ENCODE results near the gene INSYN2B. TPM values are rescaled to one million over a fixed set of nuclear protein-coding genes. Genes with fewer than 3 reads are reported as not detected.

INSYN2B gene
- total RNA-seq, 2 experiments from 2014 or later = not detected

DNA sequence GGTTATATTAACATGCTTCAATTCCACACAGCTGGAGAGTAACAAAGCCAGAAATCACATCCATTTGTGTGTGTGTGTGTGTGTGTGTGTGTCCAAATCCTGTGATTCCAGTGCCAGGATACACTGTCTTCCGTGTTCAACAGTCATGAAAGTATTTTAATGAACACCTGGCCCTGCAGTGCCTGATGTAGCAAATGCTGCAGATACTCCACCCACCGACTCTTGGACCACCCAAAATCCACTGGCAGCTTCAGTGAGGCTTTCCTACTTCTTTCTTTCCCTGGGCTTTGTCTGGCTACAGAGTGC, 13.1 kb upstream of the INSYN2B start:
- CTCF ChIA-PET = interaction anchor here (1.1 kb wide), 1 partner anchor 78 kb away, joined by 6 read pairs; no protein-coding TSS in a partner anchor
- intact Hi-C loops (cut with micrococcal nuclease) = no loop called here
- H3K9me3 Mint-ChIP-seq = no peaks in the 10 kb centered on the region
- no peaks in the 10 kb centered on the region for H3K27me3 Mint-ChIP-seq (ENCODE audit: low read depth)
- H3K4me1 Mint-ChIP-seq (ENCODE audit: low read depth) = no peaks in the 10 kb centered on the region
- H3K36me3 Mint-ChIP-seq (ENCODE audit: low read depth) = peaks cover 29% of the 10 kb centered on the region
- H3K4me3 Mint-ChIP-seq = no peak overlapping the region
- DNase-seq = no peak
- H3K27ac Mint-ChIP-seq = no peak overlapping the region

GRCh38 chr5:169992789-169993484, 12.6 kb upstream of the INSYN2B start:
- H3K36me3 Mint-ChIP-seq (ENCODE audit: low read depth) = peaks cover 25% of the 10 kb centered on the region
- H3K9me3 Mint-ChIP-seq = no peaks in the 10 kb centered on the region

DNA sequence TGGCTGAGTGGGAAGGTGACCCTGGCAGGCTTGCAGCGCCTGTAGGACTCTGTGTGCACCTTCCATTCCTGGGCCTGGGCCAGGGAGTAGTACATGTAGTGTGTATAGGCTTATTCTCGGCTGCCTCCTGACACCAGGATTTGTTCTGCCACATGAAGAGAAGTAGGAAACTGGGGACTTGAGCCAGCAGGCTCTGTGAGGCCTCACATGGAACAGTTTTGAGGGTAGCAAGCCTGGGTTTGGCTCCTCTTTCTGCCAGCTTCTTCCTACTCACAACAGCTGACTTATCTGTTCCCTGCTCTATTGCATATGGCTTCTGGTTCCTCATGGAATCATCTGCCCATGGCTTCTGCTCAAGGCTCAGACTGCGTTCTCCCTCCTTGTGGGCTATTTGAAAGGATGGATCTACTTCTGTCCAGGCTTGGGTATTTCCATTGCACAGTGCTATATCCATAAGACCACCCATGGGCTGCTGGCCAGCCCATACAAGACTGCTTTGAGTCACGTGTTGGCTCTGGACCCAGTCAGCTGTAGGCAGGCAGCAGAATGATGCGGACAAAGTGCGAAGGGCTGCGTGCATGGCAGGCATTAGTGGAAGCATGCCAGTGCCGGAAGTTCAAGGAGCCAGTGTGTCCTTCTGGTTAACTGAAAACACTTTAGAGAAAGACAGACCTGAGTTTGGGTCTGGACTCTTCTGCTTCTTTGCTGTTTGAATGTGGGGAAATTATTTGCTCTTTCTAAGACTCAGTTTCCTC, 11.0 kb upstream of the INSYN2B start:
- intact Hi-C loops (cut with micrococcal nuclease) = no loop called here
- H3K9me3 Mint-ChIP-seq = no peaks in the 10 kb centered on the region
- H3K27ac Mint-ChIP-seq = no peak overlapping the region
- no peaks in the 10 kb centered on the region for H3K27me3 Mint-ChIP-seq (ENCODE audit: low read depth)
- no peak for DNase-seq
- CTCF ChIA-PET = no interaction called here
- no peak overlapping the region for H3K4me3 Mint-ChIP-seq
- no peaks in the 10 kb centered on the region for H3K4me1 Mint-ChIP-seq (ENCODE audit: low read depth)
- peaks cover 28% of the 10 kb centered on the region for H3K36me3 Mint-ChIP-seq (ENCODE audit: low read depth)

More at GRCh38 chr5:169992789-169993484, 12.6 kb upstream of the INSYN2B start:
- H3K27me3 Mint-ChIP-seq (ENCODE audit: low read depth) = no peaks in the 10 kb centered on the region
- CTCF ChIA-PET = interaction anchor here (1.1 kb wide), 1 partner anchor 78 kb away, joined by 6 read pairs; no protein-coding TSS in a partner anchor
- H3K27ac Mint-ChIP-seq = no peak overlapping the region
- DNase-seq = no peak
- H3K4me3 Mint-ChIP-seq = no peak overlapping the region
- intact Hi-C loops (cut with micrococcal nuclease) = no loop called here
- no peaks in the 10 kb centered on the region for H3K4me1 Mint-ChIP-seq (ENCODE audit: low read depth)

DNA sequence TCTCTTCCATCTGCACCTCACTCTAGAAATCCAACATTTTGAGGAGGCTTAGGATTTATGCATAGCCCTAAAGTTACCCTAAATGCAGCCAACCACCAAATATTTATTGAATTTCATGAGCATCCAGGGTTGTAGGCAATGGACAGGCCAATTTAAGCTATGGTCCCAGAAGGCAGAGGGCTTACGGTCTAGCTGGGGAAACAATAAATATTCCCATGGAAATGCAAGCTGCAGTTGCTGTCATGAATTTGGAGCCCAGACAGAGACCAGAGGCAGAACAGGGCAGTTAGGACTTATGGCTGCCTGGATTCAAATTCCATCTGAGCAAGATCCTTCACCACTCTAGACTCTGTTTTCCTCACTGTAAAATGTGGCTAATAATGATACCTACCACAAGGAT, 9.1 kb upstream of the INSYN2B start:
- no peaks in the 10 kb centered on the region for H3K9me3 Mint-ChIP-seq
- intact Hi-C loops (cut with micrococcal nuclease) = no loop called here
- CTCF ChIA-PET = no interaction called here

GRCh38 chr5:169988947-169989346, 8.7 kb upstream of the INSYN2B start:
- no peak overlapping the region for H3K27ac Mint-ChIP-seq
- DNase-seq = no peak
- H3K36me3 Mint-ChIP-seq (ENCODE audit: low read depth) = peaks cover 32% of the 10 kb centered on the region
- no peaks in the 10 kb centered on the region for H3K9me3 Mint-ChIP-seq
- H3K27me3 Mint-ChIP-seq (ENCODE audit: low read depth) = no peaks in the 10 kb centered on the region
- H3K4me3 Mint-ChIP-seq = no peak overlapping the region
- H3K4me1 Mint-ChIP-seq (ENCODE audit: low read depth) = no peaks in the 10 kb centered on the region
- CTCF ChIA-PET = no interaction called here
- intact Hi-C loops (cut with micrococcal nuclease) = no loop called here

More for the DNA sequence above, 9.1 kb upstream of the INSYN2B start:
- no peak overlapping the region for H3K27ac Mint-ChIP-seq
- H3K4me1 Mint-ChIP-seq (ENCODE audit: low read depth) = no peaks in the 10 kb centered on the region
- no peaks in the 10 kb centered on the region for H3K27me3 Mint-ChIP-seq (ENCODE audit: low read depth)
- peaks cover 28% of the 10 kb centered on the region for H3K36me3 Mint-ChIP-seq (ENCODE audit: low read depth)
- no peak overlapping the region for H3K4me3 Mint-ChIP-seq
- no peak for DNase-seq

GRCh38 chr5:169988206-169988605, 7.9 kb upstream of the INSYN2B start:
- Mint-ChIP-seq H3K4me1 (ENCODE audit: low read depth) (no peaks in the 10 kb centered on the region), H3K27ac (no peak overlapping the region), H3K9me3 (no peaks in the 10 kb centered on the region), H3K4me3 (no peak overlapping the region), H3K27me3 (ENCODE audit: low read depth) (no peaks in the 10 kb centered on the region), H3K36me3 (ENCODE audit: low read depth) (peaks cover 31% of the 10 kb centered on the region)
- CTCF ChIA-PET = interaction anchor here (1.0 kb wide), 1 partner anchor 8 kb away, joined by 3 read pairs; the partner anchor contains the start of gene INSYN2B
- intact Hi-C loops (cut with micrococcal nuclease) = no loop called here
- DNase-seq = no peak

DNA sequence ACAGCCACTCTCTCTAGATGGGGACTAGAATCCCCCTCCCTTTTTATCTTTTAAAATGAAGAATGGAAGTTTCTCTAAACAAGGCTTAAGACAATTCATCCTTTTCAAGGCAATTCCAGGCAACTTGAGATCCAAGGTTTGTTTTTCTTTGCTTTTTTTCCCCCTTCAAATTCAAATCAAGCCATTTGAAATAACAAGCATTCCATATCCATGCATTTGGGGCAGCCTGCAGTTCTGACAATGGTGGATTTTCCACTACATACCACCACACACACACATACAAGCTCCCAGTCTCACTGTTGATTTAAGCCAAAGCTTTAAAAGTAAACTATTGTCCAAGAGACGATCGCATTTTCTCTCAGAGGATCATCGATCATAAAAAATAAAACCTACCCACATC, 424 bp downstream of the INSYN2B start:
- intact Hi-C loops (cut with micrococcal nuclease) = loop anchor here (1.0 to 2.0 kb wide), 3 partner anchors 175 to 397 kb away; partner anchors contain the start of gene SPDL1
- CTCF ChIA-PET = interaction anchor here (0.7 to 1.9 kb wide), 5 partner anchors 8 to 1846 kb away, joined by 3 to 11 read pairs (median 3); no protein-coding TSS in a partner anchor
- H3K27me3 Mint-ChIP-seq (ENCODE audit: low read depth) = no peaks in the 10 kb centered on the region
- no peak overlapping the region for H3K4me3 Mint-ChIP-seq
- DNase-seq = no peak
- no peaks in the 10 kb centered on the region for H3K9me3 Mint-ChIP-seq
- no peaks in the 10 kb centered on the region for H3K4me1 Mint-ChIP-seq (ENCODE audit: low read depth)
- peaks cover 17% of the 10 kb centered on the region for H3K36me3 Mint-ChIP-seq (ENCODE audit: low read depth)
- H3K27ac Mint-ChIP-seq = no peak overlapping the region

DNA sequence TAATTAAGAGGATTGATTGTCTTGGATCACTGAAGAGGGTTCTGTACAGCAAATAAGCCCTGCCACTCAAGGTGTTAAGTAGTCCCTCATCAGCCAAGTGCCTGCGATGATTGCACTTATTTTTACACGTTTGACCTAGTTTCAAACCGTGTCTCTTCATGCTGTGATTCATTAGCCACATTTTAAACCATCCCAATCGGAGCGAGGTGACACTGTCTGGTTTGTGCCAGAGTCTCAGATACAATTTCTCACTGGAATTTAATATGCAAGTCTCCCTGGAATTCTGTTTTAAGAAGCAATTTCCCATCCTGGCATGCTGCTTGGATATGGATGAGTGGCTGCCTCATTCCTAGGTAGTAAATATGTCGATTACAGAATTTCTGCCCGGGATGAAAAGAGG, 1.6 kb downstream of the INSYN2B start:
- CTCF ChIA-PET = no interaction called here
- H3K4me1 Mint-ChIP-seq (ENCODE audit: low read depth) = no peaks in the 10 kb centered on the region
- H3K9me3 Mint-ChIP-seq = no peaks in the 10 kb centered on the region
- H3K36me3 Mint-ChIP-seq (ENCODE audit: low read depth) = peaks cover 10% of the 10 kb centered on the region
- H3K27me3 Mint-ChIP-seq (ENCODE audit: low read depth) = no peaks in the 10 kb centered on the region
- no peak overlapping the region for H3K27ac Mint-ChIP-seq
- DNase-seq = no peak
- H3K4me3 Mint-ChIP-seq = no peak overlapping the region
- intact Hi-C loops (cut with micrococcal nuclease) = no loop called here

GRCh38 chr5:169974121-169974770, 6.0 kb downstream of the INSYN2B start:
- Mint-ChIP-seq H3K27me3 (ENCODE audit: low read depth) (no peaks in the 10 kb centered on the region), H3K4me1 (ENCODE audit: low read depth) (no peaks in the 10 kb centered on the region), H3K27ac (no peak overlapping the region), H3K36me3 (ENCODE audit: low read depth) (peaks cover 6% of the 10 kb centered on the region), H3K9me3 (no peaks in the 10 kb centered on the region), H3K4me3 (no peak overlapping the region)
- DNase-seq = no peak
- CTCF ChIA-PET = no interaction called here
- intact Hi-C loops (cut with micrococcal nuclease) = no loop called here

GRCh38 chr5:169973056-169973455, 7.2 kb downstream of the INSYN2B start:
- H3K36me3 Mint-ChIP-seq (ENCODE audit: low read depth) = peaks cover 8% of the 10 kb centered on the region
- no peak overlapping the region for H3K4me3 Mint-ChIP-seq
- no peak for DNase-seq
- no peaks in the 10 kb centered on the region for H3K4me1 Mint-ChIP-seq (ENCODE audit: low read depth)
- no peaks in the 10 kb centered on the region for H3K27me3 Mint-ChIP-seq (ENCODE audit: low read depth)
- CTCF ChIA-PET = no interaction called here
- intact Hi-C loops (cut with micrococcal nuclease) = no loop called here
- H3K27ac Mint-ChIP-seq = no peak overlapping the region
- H3K9me3 Mint-ChIP-seq = no peaks in the 10 kb centered on the region

GRCh38 chr5:169971780-169972179, 8.5 kb downstream of the INSYN2B start:
- DNase-seq = no peak
- no peaks in the 10 kb centered on the region for H3K4me1 Mint-ChIP-seq (ENCODE audit: low read depth)
- H3K27ac Mint-ChIP-seq = no peak overlapping the region
- intact Hi-C loops (cut with micrococcal nuclease) = no loop called here
- CTCF ChIA-PET = interaction anchor here (1.8 kb wide), 1 partner anchor 8 kb away, joined by 11 read pairs; the partner anchor contains the start of gene INSYN2B
- no peaks in the 10 kb centered on the region for H3K9me3 Mint-ChIP-seq
- H3K36me3 Mint-ChIP-seq (ENCODE audit: low read depth) = peaks cover 8% of the 10 kb centered on the region
- no peaks in the 10 kb centered on the region for H3K27me3 Mint-ChIP-seq (ENCODE audit: low read depth)
- H3K4me3 Mint-ChIP-seq = no peak overlapping the region

DNA sequence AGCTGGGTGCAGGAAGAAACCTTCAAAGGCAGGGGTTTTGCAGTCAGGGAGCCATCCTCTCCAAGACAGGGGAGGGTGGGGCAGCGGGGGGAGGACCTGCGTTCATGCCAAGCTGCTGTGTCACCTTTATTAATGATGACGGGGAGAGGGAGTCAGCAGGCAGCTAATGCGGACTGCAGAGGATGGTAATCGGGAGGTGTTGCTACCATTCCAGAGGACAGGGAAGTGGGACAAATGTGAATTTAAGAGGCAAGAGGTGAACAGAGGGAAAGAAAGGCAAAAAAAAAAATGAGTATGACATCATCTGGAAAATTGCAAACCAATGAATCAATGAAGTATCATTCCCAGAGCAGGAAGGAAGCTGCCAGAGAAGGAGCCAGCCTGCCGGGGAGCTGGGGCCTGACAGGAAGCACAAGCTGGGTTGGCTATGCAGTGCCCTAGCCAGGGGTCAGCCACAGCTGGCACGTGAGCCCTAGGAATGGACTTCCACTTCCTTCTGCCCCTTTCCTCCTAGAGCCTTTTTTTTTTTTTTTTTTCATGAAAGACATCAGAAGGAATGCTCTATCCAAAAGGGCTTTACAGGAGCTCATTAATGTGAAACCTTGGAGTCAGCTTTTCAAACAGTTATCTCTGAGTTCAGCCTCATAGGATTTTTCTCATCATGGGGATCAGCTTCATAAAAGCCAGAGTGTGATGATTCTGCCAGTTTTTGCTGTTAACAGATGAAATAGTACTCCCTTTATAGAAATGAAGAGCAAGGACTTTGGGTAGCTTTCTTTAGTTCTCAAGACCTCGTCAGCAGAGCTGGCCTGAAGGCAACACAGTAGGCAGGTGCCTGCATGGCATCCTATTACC, 9.2 kb downstream of the INSYN2B start:
- CTCF ChIA-PET = interaction anchor here (0.7 to 1.8 kb wide), 5 partner anchors 9 to 103 kb away, joined by 3 to 11 read pairs (median 3); partner anchors contain the start of gene INSYN2B
- H3K27me3 Mint-ChIP-seq (ENCODE audit: low read depth) = no peaks in the 10 kb centered on the region
- no peak overlapping the region for H3K4me3 Mint-ChIP-seq
- H3K4me1 Mint-ChIP-seq (ENCODE audit: low read depth) = no peaks in the 10 kb centered on the region
- DNase-seq = no peak
- no peaks in the 10 kb centered on the region for H3K9me3 Mint-ChIP-seq
- H3K36me3 Mint-ChIP-seq (ENCODE audit: low read depth) = peaks cover 8% of the 10 kb centered on the region
- intact Hi-C loops (cut with micrococcal nuclease) = no loop called here
- H3K27ac Mint-ChIP-seq = no peak overlapping the region
